Activated T-cell treated with anti-CD3 and anti-CD28 coated beads, Interleukin-2, amount 50 U/mL, for 4 hours (primary cell): ENCODE results near the gene ZNF580. TPM values are rescaled to one million over a fixed set of nuclear protein-coding genes. Genes with fewer than 3 reads are reported as not detected.

ENCODE experiments used
- ATAC-seq, 2 donors: fragments of 200-7000 bp; cut with Tn5 transposase; one replicate each; pipeline ENCODE4 v1.10.0; 2021
- DNase-seq: peaks from one replicate; pipeline ENCODE4 v3.0.0-alpha.2; 2020
- H3K27me3 Mint-ChIP-seq: one replicate; pipeline ENCODE4 v1.8.0; 2021; ENCODE audit warnings: low read depth, mixed read lengths
- H3K36me3 Mint-ChIP-seq: one replicate; pipeline ENCODE4 v1.8.0; 2022; ENCODE audit warnings: mixed read lengths; ENCODE audit not compliant: insufficient read depth
- H3K4me1 Mint-ChIP-seq: one replicate; pipeline ENCODE4 v1.8.0; 2021; ENCODE audit warnings: low read depth, mixed read lengths
- H3K4me3 Mint-ChIP-seq: one replicate; pipeline ENCODE4 v1.8.0; 2021; ENCODE audit warnings: mild to moderate bottlenecking, moderate library complexity, mixed read lengths
- H3K9me3 Mint-ChIP-seq: one replicate; pipeline ENCODE4 v1.8.0; 2021; ENCODE audit warnings: mixed read lengths
- total RNA-seq, 3 donors: library from RNA; stranded (reverse); gene quantifications; one replicate each; pipeline ENCODE4 v1.2.1, GENCODE V29; 2021

ZNF580 gene
- total RNA-seq, 3 donors from 2014 or later, result 27.1 to 31.5 (median 28.5) TPM

DNA sequence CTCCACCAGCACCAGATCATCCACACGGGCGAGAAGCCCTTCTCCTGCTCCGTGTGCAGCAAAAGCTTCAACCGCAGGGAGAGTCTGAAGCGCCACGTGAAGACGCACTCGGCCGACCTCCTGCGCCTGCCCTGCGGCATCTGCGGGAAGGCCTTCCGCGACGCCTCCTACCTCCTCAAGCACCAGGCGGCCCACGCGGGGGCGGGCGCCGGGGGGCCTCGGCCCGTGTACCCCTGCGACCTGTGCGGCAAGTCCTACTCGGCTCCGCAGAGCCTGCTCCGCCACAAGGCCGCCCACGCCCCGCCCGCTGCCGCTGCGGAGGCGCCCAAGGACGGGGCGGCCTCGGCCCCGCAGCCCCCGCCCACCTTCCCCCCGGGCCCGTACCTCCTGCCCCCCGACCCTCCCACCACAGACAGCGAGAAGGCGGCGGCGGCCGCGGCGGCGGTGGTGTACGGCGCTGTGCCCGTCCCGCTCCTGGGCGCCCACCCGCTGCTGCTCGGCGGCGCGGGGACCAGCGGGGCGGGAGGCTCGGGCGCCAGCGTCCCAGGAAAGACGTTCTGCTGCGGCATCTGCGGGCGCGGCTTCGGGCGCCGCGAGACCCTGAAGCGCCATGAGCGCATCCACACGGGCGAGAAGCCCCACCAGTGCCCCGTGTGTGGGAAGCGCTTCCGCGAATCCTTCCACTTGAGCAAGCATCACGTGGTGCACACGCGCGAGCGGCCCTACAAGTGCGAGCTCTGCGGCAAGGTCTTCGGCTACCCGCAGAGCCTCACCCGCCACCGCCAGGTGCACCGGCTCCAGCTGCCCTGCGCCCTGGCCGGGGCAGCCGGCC is 25.9 kb upstream of the ZNF580 start:
- H3K4me1 Mint-ChIP-seq, result peaks cover 24% of the 10 kb centered on the region

DNA sequence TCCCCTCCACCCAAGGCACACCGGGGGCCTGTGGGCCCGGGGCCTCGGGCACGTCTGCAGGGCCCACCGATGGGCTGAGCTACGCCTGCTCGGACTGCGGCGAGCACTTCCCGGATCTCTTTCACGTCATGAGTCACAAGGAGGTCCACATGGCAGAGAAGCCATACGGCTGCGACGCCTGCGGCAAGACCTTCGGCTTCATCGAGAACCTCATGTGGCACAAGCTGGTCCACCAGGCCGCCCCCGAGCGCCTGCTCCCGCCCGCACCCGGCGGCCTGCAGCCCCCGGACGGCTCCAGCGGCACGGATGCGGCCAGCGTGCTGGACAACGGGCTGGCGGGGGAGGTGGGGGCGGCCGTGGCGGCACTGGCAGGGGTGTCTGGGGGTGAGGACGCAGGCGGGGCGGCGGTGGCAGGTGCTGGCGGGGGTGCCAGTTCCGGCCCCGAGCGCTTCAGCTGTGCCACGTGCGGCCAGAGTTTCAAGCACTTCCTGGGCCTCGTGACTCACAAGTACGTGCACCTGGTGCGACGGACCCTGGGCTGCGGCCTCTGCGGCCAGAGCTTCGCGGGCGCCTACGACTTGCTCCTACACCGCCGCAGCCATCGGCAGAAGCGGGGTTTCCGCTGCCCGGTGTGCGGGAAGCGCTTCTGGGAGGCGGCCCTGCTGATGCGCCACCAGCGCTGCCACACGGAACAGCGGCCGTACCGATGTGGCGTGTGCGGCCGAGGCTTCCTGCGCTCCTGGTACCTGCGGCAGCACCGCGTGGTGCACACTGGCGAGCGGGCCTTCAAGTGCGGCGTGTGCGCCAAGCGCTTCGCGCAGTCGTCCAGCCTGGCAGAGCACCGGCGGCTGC is 25.0 kb upstream of the ZNF580 start:
- H3K9me3 Mint-ChIP-seq, result no peaks in the 10 kb centered on the region
- H3K27me3 Mint-ChIP-seq, result no peaks in the 10 kb centered on the region
- H3K36me3 Mint-ChIP-seq, result peaks cover 12% of the 10 kb centered on the region
- ATAC-seq (no peak), DNase-seq (no peak)
- H3K4me3 Mint-ChIP-seq, result no peak overlapping the region
- peaks cover 26% of the 10 kb centered on the region for H3K4me1 Mint-ChIP-seq

More for the DNA sequence above, 25.9 kb upstream of the ZNF580 start:
- Mint-ChIP-seq H3K36me3 (peaks cover 9% of the 10 kb centered on the region), H3K27me3 (no peaks in the 10 kb centered on the region), H3K9me3 (no peaks in the 10 kb centered on the region), H3K4me3 (no peak overlapping the region)
- DNase-seq (no peak), ATAC-seq (no peak)

DNA sequence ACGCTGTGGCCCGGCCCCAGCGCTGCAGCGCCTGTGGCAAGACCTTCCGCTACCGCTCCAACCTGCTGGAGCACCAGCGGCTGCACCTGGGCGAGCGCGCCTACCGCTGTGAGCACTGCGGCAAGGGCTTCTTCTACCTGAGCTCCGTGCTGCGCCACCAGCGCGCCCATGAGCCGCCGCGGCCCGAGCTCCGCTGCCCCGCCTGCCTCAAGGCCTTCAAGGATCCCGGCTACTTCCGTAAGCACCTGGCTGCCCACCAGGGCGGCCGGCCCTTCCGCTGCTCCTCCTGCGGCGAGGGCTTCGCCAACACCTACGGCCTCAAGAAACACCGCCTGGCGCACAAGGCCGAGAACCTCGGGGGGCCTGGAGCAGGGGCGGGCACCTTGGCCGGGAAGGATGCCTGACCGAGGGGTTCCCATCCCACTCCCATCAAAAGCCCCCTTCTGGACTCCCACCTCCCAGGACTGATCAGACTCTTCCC is 24.4 kb upstream of the ZNF580 start:
- Mint-ChIP-seq H3K4me1 (peaks cover 26% of the 10 kb centered on the region), H3K4me3 (no peak overlapping the region), H3K36me3 (peaks cover 12% of the 10 kb centered on the region), H3K27me3 (no peaks in the 10 kb centered on the region), H3K9me3 (no peaks in the 10 kb centered on the region)
- ATAC-seq (no peak), DNase-seq (no peak)

DNA sequence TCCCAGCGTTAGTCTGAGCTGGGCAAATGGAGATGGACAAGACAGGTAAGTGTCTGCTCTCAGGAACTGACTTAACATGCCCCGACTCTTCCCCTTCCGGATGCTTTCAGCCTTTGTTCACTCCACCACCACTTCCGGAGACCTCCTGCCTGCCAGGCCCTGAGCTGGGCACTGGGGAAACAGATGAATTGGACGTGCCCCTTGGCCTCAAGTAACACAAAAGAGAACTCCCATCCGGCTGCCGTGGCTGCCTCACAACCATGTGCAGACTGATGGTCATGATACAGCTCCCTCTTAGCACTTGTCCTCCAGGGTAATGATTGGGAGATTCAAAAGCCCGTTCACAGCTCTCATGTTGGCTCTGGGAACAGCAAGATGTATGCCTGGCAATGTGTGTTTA is 23.4 kb upstream of the ZNF580 start:
- ATAC-seq (no peak), DNase-seq (no peak)
- Mint-ChIP-seq H3K9me3 (no peaks in the 10 kb centered on the region), H3K36me3 (peaks cover 12% of the 10 kb centered on the region), H3K4me3 (no peak overlapping the region), H3K4me1 (peaks cover 17% of the 10 kb centered on the region), H3K27me3 (no peaks in the 10 kb centered on the region)

DNA sequence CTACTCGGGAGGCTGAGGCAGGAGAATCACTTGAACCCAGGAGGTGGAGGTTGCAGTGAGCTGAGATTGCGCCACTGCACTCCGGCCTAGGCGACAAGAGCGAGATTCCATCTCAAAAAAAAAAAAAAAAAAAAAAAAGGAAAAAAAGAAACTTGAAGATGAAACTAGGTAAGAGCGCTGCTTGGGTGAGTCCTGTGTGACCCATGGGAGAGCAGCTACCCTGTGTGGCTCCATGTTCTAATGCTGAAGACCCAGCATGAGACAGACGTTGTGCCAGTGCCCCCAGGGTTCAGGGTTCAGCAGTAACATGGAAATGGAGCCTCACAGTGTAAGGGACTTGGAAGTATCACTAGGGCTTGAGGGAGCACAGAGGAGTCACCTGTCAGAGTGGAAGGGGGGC is 22.4 kb upstream of the ZNF580 start:
- no peak for DNase-seq
- Mint-ChIP-seq H3K27me3 (no peaks in the 10 kb centered on the region), H3K36me3 (peaks cover 12% of the 10 kb centered on the region), H3K4me1 (peaks cover 20% of the 10 kb centered on the region), H3K9me3 (no peaks in the 10 kb centered on the region), H3K4me3 (no peak overlapping the region)
- no peak for ATAC-seq

DNA sequence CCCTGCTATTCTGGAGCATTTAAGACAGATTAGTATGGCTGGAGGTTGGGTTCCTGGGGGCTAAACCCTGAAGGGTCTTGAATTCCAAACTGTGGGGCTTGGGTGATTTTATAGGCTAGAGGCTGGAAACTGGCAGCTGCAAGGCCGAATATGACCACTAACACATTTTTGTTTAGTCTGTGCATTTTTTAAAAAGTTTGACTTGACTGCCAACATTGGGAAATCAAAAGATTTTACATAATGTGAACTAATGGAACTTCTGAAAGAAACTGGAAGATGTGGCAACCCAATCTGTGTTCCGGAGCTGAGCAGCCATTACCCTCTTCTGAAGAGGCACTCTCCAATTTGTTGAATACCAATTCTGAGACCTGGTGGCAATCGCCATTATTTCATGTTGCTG is 21.5 kb upstream of the ZNF580 start:
- no peak for ATAC-seq
- no peak overlapping the region for H3K4me3 Mint-ChIP-seq

DNA sequence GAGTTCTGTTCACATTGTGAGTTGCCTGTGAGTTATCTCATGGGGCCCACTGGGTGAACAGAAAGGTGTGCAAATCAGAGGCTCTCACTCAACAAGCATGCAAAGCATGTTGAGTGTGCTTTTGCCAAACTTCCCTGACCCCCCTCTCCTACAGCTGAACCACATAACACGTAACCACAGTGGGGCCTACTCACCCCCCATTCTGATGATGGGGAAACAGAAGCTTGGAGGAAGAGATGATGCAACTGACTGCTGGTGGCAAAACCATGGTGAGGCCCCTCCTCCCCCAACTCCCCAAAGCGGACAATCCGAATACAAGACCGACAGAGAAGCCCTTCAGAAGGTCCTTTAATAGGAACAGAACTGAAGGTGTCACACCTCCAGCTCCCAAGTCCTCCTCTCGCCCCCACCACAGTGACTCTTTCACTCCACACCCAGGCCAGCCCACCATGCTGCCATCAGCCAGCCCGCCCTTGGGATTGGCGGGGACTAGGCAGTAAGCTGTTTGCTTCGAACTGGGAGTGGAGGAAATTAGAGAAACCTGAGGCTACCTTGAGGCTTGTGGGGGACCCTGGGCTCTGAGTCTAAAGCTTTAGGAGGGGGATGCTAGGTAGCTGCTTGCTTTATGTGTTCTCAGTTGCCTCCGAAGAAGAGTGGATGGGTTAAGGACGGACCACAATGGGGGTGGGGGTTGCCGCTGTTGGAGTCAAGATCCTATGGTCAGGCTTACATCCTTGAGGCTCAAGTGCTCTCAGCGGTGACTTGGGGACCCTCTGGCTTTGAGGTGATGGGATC is 20.2 kb upstream of the ZNF580 start:
- peak; percentile 34 for DNase-seq
- H3K4me1 Mint-ChIP-seq, result peaks cover 35% of the 10 kb centered on the region
- H3K4me3 Mint-ChIP-seq, result no peak overlapping the region
- peak in 1 of 2 donors; percentile 4 for ATAC-seq
- H3K9me3 Mint-ChIP-seq, result no peaks in the 10 kb centered on the region
- no peaks in the 10 kb centered on the region for H3K27me3 Mint-ChIP-seq
- H3K36me3 Mint-ChIP-seq, result peaks cover 12% of the 10 kb centered on the region

More for the DNA sequence above, 21.5 kb upstream of the ZNF580 start:
- peaks cover 26% of the 10 kb centered on the region for H3K4me1 Mint-ChIP-seq
- peaks cover 12% of the 10 kb centered on the region for H3K36me3 Mint-ChIP-seq
- DNase-seq, result no peak
- H3K9me3 Mint-ChIP-seq, result no peaks in the 10 kb centered on the region
- no peaks in the 10 kb centered on the region for H3K27me3 Mint-ChIP-seq

DNA sequence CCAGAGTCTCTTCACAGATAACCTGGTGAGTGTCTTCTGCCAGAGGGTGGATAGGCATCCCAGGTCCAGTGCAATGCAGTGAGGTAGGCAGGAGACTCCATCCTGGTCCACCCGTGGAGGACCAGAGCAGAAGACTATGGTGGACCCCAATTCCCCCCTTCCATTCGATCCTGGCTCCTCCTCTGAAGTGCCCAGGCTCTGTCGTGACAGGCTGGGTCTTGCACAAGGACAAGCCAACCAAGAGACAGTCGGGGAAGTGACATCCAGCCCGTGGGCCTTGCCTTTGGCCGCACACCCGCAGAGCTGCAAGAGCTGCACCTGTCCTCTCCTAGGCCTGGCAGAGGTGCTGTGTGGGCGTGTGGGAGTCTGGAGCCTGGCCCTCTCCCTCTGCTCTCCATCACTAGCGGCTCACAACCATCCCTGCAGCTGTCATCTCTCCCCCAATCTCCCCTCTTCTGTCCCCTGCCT is 19.6 kb upstream of the ZNF580 start:
- Mint-ChIP-seq H3K9me3 (no peaks in the 10 kb centered on the region), H3K27me3 (no peaks in the 10 kb centered on the region), H3K4me1 (peaks cover 39% of the 10 kb centered on the region), H3K36me3 (peaks cover 12% of the 10 kb centered on the region), H3K4me3 (no peak overlapping the region)
- DNase-seq (no peak), ATAC-seq (no peak)

DNA sequence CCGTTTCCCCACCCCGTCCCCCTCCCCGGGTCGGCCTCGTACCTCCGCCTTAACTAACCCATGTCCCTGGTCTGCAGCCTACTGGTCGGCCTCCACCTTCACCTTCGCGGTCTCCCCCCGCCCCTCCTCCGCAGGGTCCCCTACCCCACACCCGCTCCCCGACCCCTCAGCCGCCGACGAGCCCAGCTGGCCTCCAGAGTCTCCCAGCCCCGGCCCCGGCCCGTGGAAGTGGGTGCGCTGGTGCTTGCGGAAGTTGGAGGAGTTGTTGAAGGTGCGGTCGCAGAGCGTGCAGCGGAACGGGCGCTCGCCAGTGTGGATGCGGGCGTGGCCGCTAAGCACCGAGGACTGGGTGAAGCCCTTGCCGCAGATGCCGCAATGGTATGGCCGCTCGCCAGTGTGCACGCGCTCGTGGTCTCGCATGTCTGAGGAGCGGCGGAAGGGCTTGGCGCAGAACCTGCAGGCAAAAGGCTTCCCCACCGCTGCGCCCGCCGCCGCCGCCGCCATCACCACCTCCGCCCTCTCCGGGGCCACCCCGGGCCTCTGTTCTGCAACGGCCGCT is 19.1 kb upstream of the ZNF580 start:
- DNase-seq (no peak), ATAC-seq (no peak)
- H3K4me3 Mint-ChIP-seq, result no peak overlapping the region
- peaks cover 11% of the 10 kb centered on the region for H3K36me3 Mint-ChIP-seq
- no peaks in the 10 kb centered on the region for H3K9me3 Mint-ChIP-seq
- H3K4me1 Mint-ChIP-seq, result peaks cover 44% of the 10 kb centered on the region
- no peaks in the 10 kb centered on the region for H3K27me3 Mint-ChIP-seq

DNA sequence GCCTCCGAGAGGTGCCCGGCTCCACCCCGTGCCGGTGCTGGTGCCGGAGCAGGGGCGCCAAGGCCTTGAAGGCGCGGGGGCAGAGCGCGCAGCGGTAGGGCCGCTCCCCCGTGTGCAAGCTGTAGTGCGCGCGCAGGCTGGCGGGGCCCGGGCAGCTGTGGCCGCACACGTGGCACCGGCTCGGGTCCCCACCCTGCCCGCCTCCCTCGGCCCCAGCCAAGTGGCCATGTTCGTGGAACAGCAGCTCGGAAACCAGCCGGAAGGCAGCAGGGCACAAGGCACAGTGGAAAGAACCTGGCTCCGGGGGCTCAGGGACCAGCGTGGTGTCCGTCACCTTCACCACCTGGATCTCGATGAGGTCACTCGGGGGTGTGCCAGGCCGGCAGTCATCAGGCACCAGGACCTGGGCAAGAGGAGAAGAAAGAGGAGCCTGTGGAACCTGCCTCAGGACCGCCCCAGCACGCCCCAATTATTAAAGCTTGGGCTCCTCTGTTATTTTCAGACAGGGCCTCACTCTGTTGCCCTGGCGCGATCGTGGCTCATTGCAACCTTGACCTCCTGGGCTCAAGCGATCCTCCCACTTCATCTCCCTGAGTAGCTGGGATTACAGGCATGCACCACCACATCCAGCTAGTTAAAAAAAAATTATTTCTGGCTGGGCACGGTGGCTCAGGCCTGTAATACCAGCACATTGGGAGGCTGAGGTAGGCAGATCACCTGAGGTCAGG is 18.4 kb upstream of the ZNF580 start:
- ATAC-seq (no peak), DNase-seq (no peak)
- Mint-ChIP-seq H3K4me3 (no peak overlapping the region), H3K4me1 (peaks cover 50% of the 10 kb centered on the region), H3K27me3 (no peaks in the 10 kb centered on the region), H3K36me3 (peaks cover 7% of the 10 kb centered on the region), H3K9me3 (no peaks in the 10 kb centered on the region)

DNA sequence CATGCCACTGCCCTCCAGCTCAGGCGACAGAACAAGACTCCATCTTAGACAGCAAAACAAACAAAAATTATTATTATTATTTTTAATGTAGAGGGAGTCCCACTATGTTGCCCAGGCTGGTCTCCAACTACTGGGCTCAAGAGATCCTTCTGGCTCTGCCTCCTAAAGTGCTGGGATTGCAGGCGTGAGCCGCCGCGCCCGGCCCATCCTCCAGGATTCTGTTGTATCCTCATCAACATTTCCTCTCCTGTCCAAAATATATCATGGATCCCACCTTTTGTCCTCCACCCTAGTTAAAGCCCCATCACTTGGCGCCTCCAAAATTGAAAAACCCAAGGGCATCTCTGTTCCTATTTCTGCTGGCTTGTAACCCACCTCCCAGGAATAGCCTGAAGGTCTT is 17.7 kb upstream of the ZNF580 start:
- ATAC-seq (no peak), DNase-seq (no peak)
- H3K9me3 Mint-ChIP-seq, result no peaks in the 10 kb centered on the region
- H3K36me3 Mint-ChIP-seq, result peaks cover 4% of the 10 kb centered on the region
- peaks cover 53% of the 10 kb centered on the region for H3K4me1 Mint-ChIP-seq
- H3K27me3 Mint-ChIP-seq, result no peaks in the 10 kb centered on the region
- H3K4me3 Mint-ChIP-seq, result peak overlapping the region; percentile 19

DNA sequence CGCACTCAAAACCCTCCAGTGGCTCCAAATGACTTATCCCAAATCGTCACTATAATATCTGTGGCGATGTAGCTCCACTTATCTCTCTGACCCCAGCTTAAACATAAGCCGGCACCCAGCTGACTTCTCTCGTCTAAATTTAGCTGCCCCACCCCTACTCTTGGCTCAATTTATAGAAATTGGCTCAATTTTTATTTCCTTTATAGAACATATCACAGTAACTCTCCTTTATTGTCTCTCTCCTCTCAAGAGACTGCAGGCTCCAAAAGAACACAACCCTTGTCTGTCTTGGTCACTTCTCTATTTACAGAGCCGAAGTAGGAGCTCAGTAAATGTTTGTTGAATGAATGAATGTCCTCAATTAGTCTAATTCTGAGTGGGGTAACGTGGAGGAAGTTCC is 17.2 kb upstream of the ZNF580 start:
- DNase-seq, result no peak
- H3K4me3 Mint-ChIP-seq, result peak overlapping the region; percentile 87
- ATAC-seq, result no peak
- no peaks in the 10 kb centered on the region for H3K9me3 Mint-ChIP-seq
- H3K27me3 Mint-ChIP-seq, result no peaks in the 10 kb centered on the region
- H3K4me1 Mint-ChIP-seq, result peaks cover 52% of the 10 kb centered on the region
- peaks cover 4% of the 10 kb centered on the region for H3K36me3 Mint-ChIP-seq
